ENCODE results near the gene CRHR2. TPM values are rescaled to one million over a fixed set of nuclear protein-coding genes. Genes with fewer than 3 reads are reported as not detected.
"Not testable (repeated sequence)": the region's sequence is repeated elsewhere in the genome, so short reads cannot be mapped to it uniquely, and the experiment has no call there.

The CRHR2 gene
- total RNA-seq, 1 experiment from 2014 or later, result not detected

- CTCF ChIA-PET, result interaction anchor here (2.9 kb wide), 1 partner anchor 15 kb away, joined by 17 read pairs; no protein-coding TSS in a partner anchor
- intact Hi-C loops (cut with micrococcal nuclease), result no loop called here
- no peak overlapping the region for H3K27ac Mint-ChIP-seq (ENCODE audit: low read depth, unreplicated experiment)
- no peak for TF ChIP-seq CTCF (IDR thresholded peaks at IDR 0.05; ENCODE audit: unreplicated experiment)
- POLR2A ChIA-PET, result no interaction called here
- no TSS peak for BruUV-seq (replicated peaks)
- no peaks in the 10 kb centered on the region for H3K4me1 Mint-ChIP-seq (ENCODE audit: insufficient read depth, unreplicated experiment)
- H3K27me3 Mint-ChIP-seq (ENCODE audit: insufficient read depth, unreplicated experiment), result peaks cover 49% of the 10 kb centered on the region
- DNase-seq (ENCODE audit: unreplicated experiment), result no peak
- no peak overlapping the region for H3K4me3 Mint-ChIP-seq (ENCODE audit: unreplicated experiment)
- H3K36me3 Mint-ChIP-seq (ENCODE audit: insufficient read depth, unreplicated experiment), result peaks cover 6% of the 10 kb centered on the region
- peaks cover 10% of the 10 kb centered on the region for H3K9me3 Mint-ChIP-seq (ENCODE audit: unreplicated experiment)
Observed at GRCh38 chr7:30723776-30724175, 41.5 kb upstream of the CRHR2 start.

- intact Hi-C loops (cut with micrococcal nuclease), result no loop called here
- POLR2A ChIA-PET, result no interaction called here
- H3K36me3 Mint-ChIP-seq (ENCODE audit: insufficient read depth, unreplicated experiment), result peaks cover 6% of the 10 kb centered on the region
- peaks cover 19% of the 10 kb centered on the region for H3K9me3 Mint-ChIP-seq (ENCODE audit: unreplicated experiment)
- peaks cover 39% of the 10 kb centered on the region for H3K27me3 Mint-ChIP-seq (ENCODE audit: insufficient read depth, unreplicated experiment)
- no peak for TF ChIP-seq CTCF (IDR thresholded peaks at IDR 0.05; ENCODE audit: unreplicated experiment)
- no peak overlapping the region for H3K27ac Mint-ChIP-seq (ENCODE audit: low read depth, unreplicated experiment)
- no peak for DNase-seq (ENCODE audit: unreplicated experiment)
- H3K4me1 Mint-ChIP-seq (ENCODE audit: insufficient read depth, unreplicated experiment), result no peaks in the 10 kb centered on the region
- no peak overlapping the region for H3K4me3 Mint-ChIP-seq (ENCODE audit: unreplicated experiment)
- CTCF ChIA-PET, result interaction anchor here (0.5 to 2.9 kb wide), 2 partner anchors 16 to 911 kb away, joined by 3 to 17 read pairs; no protein-coding TSS in a partner anchor
- BruUV-seq (replicated peaks), result no TSS peak
Observed at GRCh38 chr7:30722671-30723070, 40.4 kb upstream of the CRHR2 start.

GRCh38 chr7:30722187-30722586 is 39.9 kb upstream of the CRHR2 start:
- intact Hi-C loops (cut with micrococcal nuclease), result no loop called here
- BruUV-seq (replicated peaks), result no TSS peak
- Mint-ChIP-seq H3K4me3 (ENCODE audit: unreplicated experiment) (no peak overlapping the region), H3K27me3 (ENCODE audit: insufficient read depth, unreplicated experiment) (peaks cover 39% of the 10 kb centered on the region), H3K9me3 (ENCODE audit: unreplicated experiment) (peaks cover 24% of the 10 kb centered on the region), H3K4me1 (ENCODE audit: insufficient read depth, unreplicated experiment) (peaks cover 2% of the 10 kb centered on the region), H3K27ac (ENCODE audit: low read depth, unreplicated experiment) (no peak overlapping the region), H3K36me3 (ENCODE audit: insufficient read depth, unreplicated experiment) (peaks cover 6% of the 10 kb centered on the region)
- ChIA-PET CTCF (interaction anchor here (0.5 to 2.9 kb wide), 2 partner anchors 17 to 912 kb away, joined by 3 to 17 read pairs; no protein-coding TSS in a partner anchor), POLR2A (no interaction called here)
- DNase-seq (ENCODE audit: unreplicated experiment), result no peak
- TF ChIP-seq CTCF (IDR thresholded peaks at IDR 0.05; ENCODE audit: unreplicated experiment), result no peak

- Mint-ChIP-seq H3K9me3 (ENCODE audit: unreplicated experiment) (peaks cover 29% of the 10 kb centered on the region), H3K4me3 (ENCODE audit: unreplicated experiment) (no peak overlapping the region), H3K27ac (ENCODE audit: low read depth, unreplicated experiment) (no peak overlapping the region), H3K4me1 (ENCODE audit: insufficient read depth, unreplicated experiment) (peaks cover 6% of the 10 kb centered on the region), H3K27me3 (ENCODE audit: insufficient read depth, unreplicated experiment) (peaks cover 37% of the 10 kb centered on the region), H3K36me3 (ENCODE audit: insufficient read depth, unreplicated experiment) (peaks cover 6% of the 10 kb centered on the region)
- no TSS peak for BruUV-seq (replicated peaks)
- TF ChIP-seq CTCF (IDR thresholded peaks at IDR 0.05; ENCODE audit: unreplicated experiment), result no peak
- POLR2A ChIA-PET, result no interaction called here
- DNase-seq (ENCODE audit: unreplicated experiment), result no peak
- CTCF ChIA-PET, result interaction anchor here (2.0 kb wide), 1 partner anchor 19 kb away, joined by 8 read pairs; no protein-coding TSS in a partner anchor
- intact Hi-C loops (cut with micrococcal nuclease), result no loop called here
Observed at GRCh38 chr7:30721211-30721610, 39.0 kb upstream of the CRHR2 start.

- H3K4me1 Mint-ChIP-seq (ENCODE audit: insufficient read depth, unreplicated experiment); H3K36me3 Mint-ChIP-seq (ENCODE audit: insufficient read depth, unreplicated experiment); H3K27ac Mint-ChIP-seq (ENCODE audit: low read depth, unreplicated experiment); POLR2A ChIA-PET; BruUV-seq (replicated peaks); intact Hi-C loops (cut with micrococcal nuclease); DNase-seq (ENCODE audit: unreplicated experiment); H3K4me3 Mint-ChIP-seq (ENCODE audit: unreplicated experiment): not testable (repeated sequence)
- CTCF ChIA-PET, result interaction anchor here (2.0 kb wide), 1 partner anchor 21 kb away, joined by 8 read pairs; no protein-coding TSS in a partner anchor
- peaks cover 29% of the 10 kb centered on the region for H3K9me3 Mint-ChIP-seq (ENCODE audit: unreplicated experiment)
- peaks cover 20% of the 10 kb centered on the region for H3K27me3 Mint-ChIP-seq (ENCODE audit: insufficient read depth, unreplicated experiment)
Observed at GRCh38 chr7:30719434-30719833, 37.2 kb upstream of the CRHR2 start.

All from MCF 10A (cell line).